ENCODE results near the gene ESAM.
"Not testable (repeated sequence)": the region's sequence is repeated elsewhere in the genome, so short reads cannot be mapped to it uniquely, and the experiment has no call there.

Gene ESAM

GRCh38 chr11:124776865-124777645 lies 15.0 kb upstream of the ESAM start:
- DNase-seq (ENCODE audit: low read depth in 1 of 2, low spot score in 1 of 2): no peak

DNA sequence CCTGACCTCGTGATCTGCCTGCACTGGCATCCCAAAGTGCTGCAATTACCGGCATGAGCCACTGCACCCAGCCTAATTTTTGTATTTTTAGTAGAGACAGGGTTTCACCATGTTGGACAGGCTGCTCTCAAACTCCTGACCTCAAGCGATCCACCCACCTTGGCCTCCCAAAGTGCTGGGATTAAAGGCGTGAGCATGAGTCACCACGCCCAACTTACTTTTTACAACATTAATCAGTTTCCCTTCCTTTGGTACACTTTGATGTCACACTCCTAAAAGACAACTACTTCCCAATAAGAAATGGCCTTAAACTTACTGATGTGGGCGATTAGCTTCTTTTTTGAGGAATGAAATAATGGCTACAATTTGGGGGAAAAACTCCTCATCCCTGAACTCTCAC lies 8.9 kb upstream of the ESAM start:
- DNase-seq (ENCODE audit: low read depth in 1 of 2, low spot score in 1 of 2): not testable (repeated sequence)

- no peak for DNase-seq (ENCODE audit: low read depth in 1 of 2, low spot score in 1 of 2)
Observed at GRCh38 chr11:124769806-124770774, 8.0 kb upstream of the ESAM start.

DNA sequence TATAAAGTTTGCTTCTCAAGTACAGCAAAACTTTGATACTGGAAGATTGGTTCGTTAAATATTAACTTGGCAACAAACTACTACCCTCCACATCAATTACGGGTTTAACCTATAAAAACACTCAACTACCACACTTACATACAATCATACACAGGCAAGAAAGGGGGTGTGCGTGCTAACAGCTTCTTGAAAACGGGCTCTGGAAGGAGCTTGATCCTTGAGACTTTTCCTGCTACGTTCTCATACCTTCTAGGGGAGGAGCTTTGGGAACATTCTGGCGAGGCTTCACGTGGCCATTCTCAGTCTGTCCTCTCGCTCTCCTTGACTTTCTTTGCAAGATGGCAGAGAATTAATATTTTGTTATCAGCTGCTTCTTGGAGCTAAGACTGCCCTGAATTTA lies 6.8 kb upstream of the ESAM start:
- no peak for DNase-seq (ENCODE audit: low read depth in 1 of 2, low spot score in 1 of 2)

DNA sequence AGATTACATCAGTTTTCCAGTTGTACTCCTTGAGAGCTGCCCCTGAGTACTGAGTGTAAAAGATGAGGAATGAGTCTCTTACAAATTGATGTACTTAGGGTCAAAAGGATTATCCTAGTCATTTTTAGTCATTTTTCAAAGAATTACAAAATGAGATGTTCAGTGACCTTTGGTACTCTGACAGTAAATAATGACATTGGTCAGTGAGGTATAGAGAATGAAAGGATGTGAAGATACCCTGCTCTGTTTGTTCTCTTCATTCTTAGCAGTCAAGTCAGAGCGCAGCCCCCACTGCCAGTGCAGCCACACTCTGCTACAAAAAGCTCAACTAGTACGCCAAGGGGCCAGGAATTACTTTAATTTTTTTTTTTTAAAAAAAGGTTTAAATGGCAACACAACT lies 4.1 kb upstream of the ESAM start:
- no peak for DNase-seq (ENCODE audit: low read depth in 1 of 2, low spot score in 1 of 2)

DNA sequence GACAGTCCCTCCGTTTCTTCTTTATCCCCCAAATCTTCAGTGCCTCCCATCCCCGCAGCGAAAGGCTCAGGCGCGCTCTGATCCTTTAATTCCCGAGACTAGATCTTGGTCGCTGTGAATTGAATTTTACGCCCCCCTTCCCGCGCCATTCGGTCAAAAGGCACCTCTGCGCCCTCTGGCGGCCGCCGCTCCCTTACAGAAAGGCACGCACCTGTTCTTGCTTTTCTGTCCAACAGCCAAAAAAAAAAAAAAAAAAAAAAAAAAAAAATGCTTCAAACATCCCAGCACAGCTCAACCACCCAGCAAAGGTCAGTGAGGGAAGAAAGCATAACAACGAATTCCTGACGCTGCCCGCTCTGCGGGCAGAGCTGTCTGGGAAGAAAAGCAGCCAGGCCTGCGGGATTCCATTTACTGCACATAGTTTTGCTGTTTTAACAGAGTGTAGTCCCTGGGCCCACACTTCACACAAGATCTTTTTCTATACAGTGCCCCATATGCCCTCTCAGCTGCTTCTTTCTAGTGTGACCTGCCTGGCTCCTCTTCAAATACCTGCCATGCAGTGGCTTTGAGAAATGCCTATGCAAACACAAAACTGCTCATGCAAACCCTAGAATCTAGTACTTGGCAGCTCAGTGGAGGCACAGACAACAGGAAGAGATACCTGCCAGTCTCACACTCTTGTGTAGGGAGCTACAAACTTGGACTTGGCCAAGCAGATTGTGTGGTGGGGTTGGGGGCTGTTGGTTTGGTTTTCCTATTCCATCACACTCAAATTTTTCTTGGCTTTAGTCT lies 1.3 kb upstream of the ESAM start:
- DNase-seq (ENCODE audit: low read depth in 1 of 2, low spot score in 1 of 2): peak; percentile 76 to 79

DNA sequence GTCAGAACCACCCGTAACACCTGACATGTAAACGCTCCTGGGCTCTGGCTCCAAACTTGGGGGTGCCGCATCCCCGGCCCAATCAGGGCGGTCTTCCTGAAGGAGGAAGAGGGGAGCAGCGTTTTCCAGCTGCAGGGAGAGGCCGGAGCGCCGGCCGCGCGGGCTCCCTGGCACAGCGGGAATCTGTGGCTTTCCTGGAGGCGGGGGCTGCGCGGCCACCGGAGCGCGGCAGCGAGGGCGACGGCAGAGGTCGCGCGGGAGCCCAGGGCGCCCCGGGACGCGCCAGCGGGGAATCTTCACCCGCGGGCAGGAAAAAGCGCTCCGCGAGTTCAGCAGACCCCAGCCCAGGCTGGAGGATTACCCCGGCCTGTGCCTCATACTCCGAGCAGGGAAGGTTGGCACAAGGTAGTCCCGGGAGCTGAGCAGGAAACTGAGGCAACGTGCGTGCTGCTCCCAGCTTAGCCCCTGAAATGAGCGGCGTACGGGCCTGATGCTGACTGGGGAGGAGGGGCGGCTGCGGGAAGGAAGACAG lies 600 bp upstream of the ESAM start:
- no peak for DNase-seq (ENCODE audit: low read depth in 1 of 2, low spot score in 1 of 2)

DNA sequence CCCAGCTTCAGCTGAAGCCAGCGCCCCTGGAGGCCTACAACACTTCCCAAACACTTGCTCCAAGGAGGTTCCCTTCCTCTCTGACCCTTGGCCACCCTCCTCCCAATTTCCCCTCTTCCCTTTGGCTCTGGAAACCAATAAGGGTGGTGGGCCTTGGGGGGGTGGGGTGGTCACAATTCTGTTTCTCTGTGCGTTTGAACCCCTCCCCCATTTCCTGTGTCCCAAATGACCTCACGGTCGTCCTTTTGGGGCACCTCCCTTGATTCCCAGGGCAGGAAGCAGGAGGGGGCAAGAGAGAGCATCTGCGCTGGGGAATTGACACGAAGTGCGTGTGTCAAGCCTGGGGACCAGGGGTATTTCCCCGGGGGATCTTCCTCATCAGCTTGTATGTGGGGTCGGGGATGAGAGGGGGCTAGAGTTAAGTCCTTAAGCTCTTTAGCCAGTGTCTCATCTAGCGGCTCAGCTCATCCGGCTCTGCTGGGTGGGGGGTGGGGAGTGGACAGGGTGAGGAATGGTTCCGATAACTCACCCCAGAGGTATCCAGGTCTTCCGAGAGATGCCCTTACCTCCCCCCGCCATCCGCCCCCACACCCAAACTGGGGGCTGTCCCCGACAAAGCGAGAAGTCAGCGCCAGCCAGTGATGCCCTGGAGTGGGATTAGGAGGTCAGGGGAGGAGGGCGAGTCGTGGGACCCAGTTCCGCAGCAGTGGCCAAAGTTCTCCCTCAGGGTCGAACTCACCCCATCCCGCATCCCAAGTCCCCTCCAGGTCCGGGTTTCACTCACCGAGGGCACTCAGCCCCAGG lies 587 bp downstream of the ESAM start:
- DNase-seq (ENCODE audit: low read depth in 1 of 2, low spot score in 1 of 2): no peak

GRCh38 chr11:124760806-124761205 lies 1.3 kb downstream of the ESAM start:
- DNase-seq (ENCODE audit: low read depth in 1 of 2, low spot score in 1 of 2): no peak

- no peak for DNase-seq (ENCODE audit: low read depth in 1 of 2, low spot score in 1 of 2)
Observed at GRCh38 chr11:124760205-124760652, 1.9 kb downstream of the ESAM start.

GRCh38 chr11:124759266-124760204 lies 2.6 kb downstream of the ESAM start:
- no peak for DNase-seq (ENCODE audit: low read depth in 1 of 2, low spot score in 1 of 2)

DNA sequence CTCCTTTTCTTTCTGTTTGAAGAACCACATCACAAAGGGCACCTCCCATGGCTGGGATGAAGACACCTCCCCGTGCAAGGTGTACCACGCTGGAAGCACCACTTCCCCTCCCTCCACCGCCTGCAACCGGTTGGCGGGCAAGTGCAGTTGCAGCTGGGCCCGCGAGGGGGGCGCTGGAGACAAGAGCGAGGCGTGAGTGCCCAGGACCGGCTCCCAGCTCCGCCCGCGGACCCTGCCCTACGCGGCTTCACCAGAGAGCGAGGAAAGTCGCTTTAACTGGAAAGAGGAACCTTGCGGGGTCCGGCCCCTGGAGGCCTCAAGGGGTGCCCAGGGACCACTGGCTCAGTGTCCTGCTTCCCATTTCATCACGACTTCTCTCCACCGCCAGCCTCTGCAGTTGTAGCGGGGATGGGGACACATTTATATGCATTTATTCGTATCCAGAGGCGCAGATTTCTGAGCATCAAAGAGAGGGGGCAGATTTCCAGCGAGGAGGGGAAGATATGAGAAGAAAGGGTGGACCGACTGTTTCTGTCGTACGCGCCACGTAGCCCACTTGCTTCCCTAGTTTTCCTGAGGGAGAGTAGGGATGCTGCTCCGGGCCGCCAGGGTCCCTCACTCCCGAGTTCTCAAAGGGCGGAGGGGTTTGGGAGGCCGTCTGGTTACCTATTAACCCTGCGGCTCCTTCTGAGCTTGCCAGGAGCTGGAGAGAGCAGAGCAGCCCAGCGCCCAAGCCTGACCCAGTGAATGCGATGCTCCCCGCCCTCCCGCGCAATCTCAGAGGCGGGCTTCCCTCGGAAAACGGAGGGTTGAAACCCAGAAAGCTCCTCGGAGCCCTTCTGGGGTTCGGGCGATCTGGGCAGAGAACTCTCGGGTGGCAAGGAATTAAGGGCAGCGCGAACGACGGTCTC lies 3.5 kb downstream of the ESAM start:
- DNase-seq (ENCODE audit: low read depth in 1 of 2, low spot score in 1 of 2): peak in 1 of 2 donors; percentile 39

GRCh38 chr11:124757320-124757719 lies 4.8 kb downstream of the ESAM start:
- DNase-seq (ENCODE audit: low read depth in 1 of 2, low spot score in 1 of 2): no peak

- no peak for DNase-seq (ENCODE audit: low read depth in 1 of 2, low spot score in 1 of 2)
Observed at GRCh38 chr11:124756753-124757227, 5.3 kb downstream of the ESAM start.

DNA sequence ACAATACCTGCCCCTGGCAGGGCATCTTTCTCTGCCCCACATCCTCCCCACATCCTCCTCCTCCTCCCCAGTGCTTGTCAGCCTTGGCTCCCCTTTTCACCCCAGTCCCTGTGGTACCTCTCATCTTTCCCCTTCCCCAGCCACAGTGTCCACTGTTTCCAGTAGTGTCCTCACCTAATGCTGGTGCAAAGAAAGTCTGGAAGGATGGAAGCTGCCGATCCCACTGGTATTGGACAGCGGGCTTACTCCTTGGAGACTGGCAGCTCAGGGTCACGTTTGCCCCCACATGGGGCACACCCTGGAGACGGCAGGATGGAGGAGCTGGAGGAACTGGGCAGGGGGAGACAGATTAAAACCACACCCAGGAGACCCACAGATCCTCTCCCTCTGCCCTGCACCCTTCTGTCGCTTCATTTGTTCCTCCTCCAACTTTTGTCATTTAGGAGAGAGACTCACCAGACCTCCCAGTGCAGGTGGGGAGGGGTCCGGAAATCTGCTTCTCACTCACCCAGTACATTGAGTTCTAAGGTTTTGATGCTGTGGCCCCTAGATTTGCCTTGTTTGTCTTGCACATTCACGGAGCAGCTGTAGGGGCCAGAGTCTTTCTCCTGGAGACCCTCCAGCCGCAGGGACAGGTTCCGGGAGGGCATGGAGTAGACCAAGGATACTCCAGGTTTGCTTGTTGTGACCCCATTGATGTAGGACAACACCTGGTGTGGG lies 5.9 kb downstream of the ESAM start:
- DNase-seq (ENCODE audit: low read depth in 1 of 2, low spot score in 1 of 2): no peak

DNA sequence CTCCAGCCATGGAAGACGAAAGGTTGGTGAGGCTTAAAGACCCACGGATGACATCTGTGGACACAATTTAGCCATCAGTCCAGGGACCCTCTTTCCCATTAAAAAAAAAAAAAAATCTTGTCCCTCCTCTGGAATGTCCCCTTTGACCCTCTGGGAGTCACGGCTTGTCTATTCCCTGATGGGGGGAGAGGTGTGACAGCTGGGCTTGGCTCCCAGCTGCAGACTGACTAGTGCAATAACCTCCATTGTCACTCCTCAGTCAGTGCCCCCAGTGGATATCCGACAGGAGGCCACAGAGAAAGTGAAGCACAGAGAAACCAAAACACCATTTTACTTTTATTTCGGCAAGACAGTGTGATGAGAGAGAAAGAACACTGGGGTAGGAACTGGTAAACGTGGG lies 7.4 kb downstream of the ESAM start:
- no peak for DNase-seq (ENCODE audit: low read depth in 1 of 2, low spot score in 1 of 2)

DNA sequence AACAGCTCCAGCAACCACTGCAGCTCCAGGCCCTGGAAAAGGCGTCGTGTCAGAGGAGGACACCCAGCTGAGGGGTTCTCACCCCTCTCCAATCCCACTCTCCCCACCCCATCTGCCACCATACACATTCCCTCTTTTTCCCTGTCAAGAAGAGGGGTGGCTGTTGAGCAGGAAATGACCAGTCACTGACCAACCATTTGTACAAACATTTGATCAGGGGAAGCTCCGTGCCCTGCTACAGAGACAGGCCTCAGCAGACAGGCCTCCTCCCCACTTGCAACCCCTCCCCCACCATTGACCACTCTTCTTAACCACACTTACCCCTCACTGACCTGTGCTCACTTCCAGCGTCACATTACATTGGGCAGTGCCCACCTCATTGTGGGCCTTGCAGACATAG lies 7.8 kb downstream of the ESAM start:
- DNase-seq (ENCODE audit: low read depth in 1 of 2, low spot score in 1 of 2): no peak

All from activated CD4-positive, alpha-beta T cell treated with anti-CD3 and anti-CD28 coated beads, Interleukin-2, amount 50 U/mL, for 24 hours (primary cell).